HFFc6 (cell line): Measurements from ENCODE around the gene PLCXD1. TPM values are rescaled to one million over a fixed set of nuclear protein-coding genes. Genes with fewer than 3 reads are reported as not detected.

ENCODE experiments used
- DNase-seq: peaks from one replicate; pipeline ENCODE4 v3.0.0-alpha.2; 2018
- H3K27ac Mint-ChIP-seq: 2 replicates; pipeline ENCODE4 v1.8.0; 2020; ENCODE audit warnings: mild to moderate bottlenecking, mixed read lengths
- H3K27me3 Mint-ChIP-seq: 2 replicates; pipeline ENCODE4 v1.8.0; 2021; ENCODE audit warnings: mild to moderate bottlenecking, moderate library complexity, mixed read lengths; ENCODE audit not compliant: insufficient read depth
- H3K36me3 Mint-ChIP-seq: 2 replicates; pipeline ENCODE4 v1.8.0; 2021; ENCODE audit warnings: low read depth, mixed read lengths
- H3K4me1 Mint-ChIP-seq: 2 replicates; pipeline ENCODE4 v1.8.0; 2020; ENCODE audit warnings: low read depth, mixed read lengths
- H3K4me3 Mint-ChIP-seq: 2 replicates; pipeline ENCODE4 v1.8.0; 2020; ENCODE audit warnings: mild to moderate bottlenecking, moderate library complexity, mixed read lengths
- H3K9me3 Mint-ChIP-seq: 2 replicates; pipeline ENCODE4 v1.8.0; 2020; ENCODE audit warnings: mild to moderate bottlenecking, mixed read lengths
- total RNA-seq, 6 experiments: library from RNA; stranded (reverse); fragmentation: NEBNext Ultra II Directional; extraction: Animal tissue kit (Norgen Biotek cat#: 25700); gene quantifications; 2 replicates in 1 of 6; 3 replicates in 5 of 6; pipeline ENCODE4 v1.2.3, GENCODE V29; 2021
- TF ChIP-seq, protein P1 (sequence below): fragments of 200-600 bp; sonication (generic); IDR thresholded peaks from 2 replicates; pipeline ENCODE4 v1.5.0; 2021; ENCODE audit warnings: antibody characterized with exemption, mild to moderate bottlenecking

PLCXD1 gene
- total RNA-seq, 6 experiments from 2014 or later, result 23.4 to 30.6 (median 25.0) TPM

DNA sequence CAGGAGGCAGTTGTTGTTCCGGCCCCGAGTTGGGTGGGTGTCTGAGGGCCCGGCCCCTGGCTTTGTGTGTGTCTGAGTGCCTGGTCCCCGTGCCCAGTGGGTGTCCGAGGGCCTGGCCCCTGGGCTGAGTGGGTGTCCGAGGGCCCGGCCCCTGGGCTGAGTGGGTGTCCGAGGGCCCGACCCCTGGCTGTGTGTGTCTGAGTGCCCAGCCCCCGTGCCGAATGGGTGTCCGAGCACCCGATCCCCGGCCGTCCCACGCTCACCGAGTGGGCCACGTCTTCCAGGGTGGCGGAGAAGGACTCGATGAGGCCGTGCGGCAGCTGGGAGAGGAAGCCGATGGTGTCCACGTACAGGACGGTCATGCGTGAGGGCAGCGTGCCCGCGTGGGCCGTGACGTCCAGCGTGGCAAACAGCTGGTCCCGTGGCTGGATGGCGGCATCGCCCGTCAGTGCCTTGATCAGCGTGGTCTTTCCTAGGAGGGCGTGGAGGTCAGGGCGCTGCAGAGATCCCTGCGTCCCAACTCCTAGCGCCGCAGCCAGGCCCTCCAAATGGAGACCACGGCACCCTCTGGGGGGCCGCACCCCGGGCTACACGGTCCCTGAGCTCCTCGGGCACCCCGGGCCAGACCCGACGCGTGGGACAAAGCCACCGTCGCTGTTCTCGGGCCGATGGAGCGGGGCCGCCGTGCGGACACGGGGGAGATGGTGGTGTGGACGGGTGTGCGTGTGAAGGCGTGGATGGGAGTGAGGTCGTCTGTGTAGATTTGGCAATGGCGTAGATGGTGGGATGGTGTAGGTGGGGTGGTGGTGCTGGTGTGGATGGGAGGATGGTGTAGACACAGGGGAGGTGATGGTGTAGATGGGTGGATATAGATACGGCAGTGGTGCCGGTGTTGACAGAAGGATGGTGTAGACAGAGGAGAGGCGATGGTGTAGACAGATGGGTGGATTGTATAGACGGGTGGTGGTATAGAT lies 30.3 kb downstream of the PLCXD1 start:
- Mint-ChIP-seq H3K27ac (no peak overlapping the region), H3K27me3 (no peaks in the 10 kb centered on the region), H3K4me1 (no peaks in the 10 kb centered on the region), H3K9me3 (no peaks in the 10 kb centered on the region), H3K36me3 (peaks cover 20% of the 10 kb centered on the region), H3K4me3 (no peak overlapping the region)
- TF ChIP-seq, protein P1, sequence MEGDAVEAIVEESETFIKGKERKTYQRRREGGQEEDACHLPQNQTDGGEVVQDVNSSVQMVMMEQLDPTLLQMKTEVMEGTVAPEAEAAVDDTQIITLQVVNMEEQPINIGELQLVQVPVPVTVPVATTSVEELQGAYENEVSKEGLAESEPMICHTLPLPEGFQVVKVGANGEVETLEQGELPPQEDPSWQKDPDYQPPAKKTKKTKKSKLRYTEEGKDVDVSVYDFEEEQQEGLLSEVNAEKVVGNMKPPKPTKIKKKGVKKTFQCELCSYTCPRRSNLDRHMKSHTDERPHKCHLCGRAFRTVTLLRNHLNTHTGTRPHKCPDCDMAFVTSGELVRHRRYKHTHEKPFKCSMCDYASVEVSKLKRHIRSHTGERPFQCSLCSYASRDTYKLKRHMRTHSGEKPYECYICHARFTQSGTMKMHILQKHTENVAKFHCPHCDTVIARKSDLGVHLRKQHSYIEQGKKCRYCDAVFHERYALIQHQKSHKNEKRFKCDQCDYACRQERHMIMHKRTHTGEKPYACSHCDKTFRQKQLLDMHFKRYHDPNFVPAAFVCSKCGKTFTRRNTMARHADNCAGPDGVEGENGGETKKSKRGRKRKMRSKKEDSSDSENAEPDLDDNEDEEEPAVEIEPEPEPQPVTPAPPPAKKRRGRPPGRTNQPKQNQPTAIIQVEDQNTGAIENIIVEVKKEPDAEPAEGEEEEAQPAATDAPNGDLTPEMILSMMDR, result no peak
- DNase-seq, result no peak

DNA sequence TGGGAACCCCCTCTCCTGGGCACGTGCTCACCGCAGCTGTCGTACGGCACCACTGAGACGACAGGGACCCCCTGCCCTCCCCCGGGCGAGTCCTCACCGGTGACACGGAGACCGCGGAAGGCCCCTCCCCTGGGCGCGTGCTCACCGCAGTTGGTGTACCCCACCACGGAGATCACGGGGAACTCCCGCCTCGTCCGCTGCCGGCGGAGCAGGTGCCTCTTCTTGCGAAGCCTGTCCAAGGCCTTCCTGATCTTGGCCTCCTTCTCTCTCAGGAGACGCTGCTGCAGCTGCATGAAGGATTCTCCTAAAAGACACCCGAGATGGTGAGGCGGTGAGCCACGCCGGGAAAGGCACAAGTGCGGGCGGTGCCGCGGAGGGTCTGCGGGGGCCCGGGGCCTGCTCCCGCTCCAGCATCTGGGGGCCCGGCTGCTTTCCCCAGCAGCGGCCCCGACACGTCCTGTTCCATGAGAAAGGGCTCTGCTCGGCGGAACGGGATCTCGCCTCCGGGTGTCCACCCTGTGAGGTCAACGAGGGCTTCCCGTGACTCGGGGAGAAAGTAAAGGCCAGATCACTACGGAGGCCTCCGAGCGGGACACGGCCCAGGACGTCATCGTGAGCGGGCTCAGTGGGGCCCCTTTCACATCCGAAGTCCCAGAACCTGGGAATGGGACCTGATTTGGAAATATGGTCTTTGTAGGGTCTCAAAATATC lies 31.6 kb downstream of the PLCXD1 start:
- H3K4me3 Mint-ChIP-seq, result no peak overlapping the region
- peaks cover under 1% of the 10 kb centered on the region; the same call in 1 of the 2 replicates for H3K9me3 Mint-ChIP-seq
- DNase-seq, result no peak
- H3K27ac Mint-ChIP-seq, result no peak overlapping the region
- no peaks in the 10 kb centered on the region for H3K4me1 Mint-ChIP-seq
- peaks cover 20% of the 10 kb centered on the region for H3K36me3 Mint-ChIP-seq
- TF ChIP-seq, protein P1, result no peak
- H3K27me3 Mint-ChIP-seq, result no peaks in the 10 kb centered on the region

DNA sequence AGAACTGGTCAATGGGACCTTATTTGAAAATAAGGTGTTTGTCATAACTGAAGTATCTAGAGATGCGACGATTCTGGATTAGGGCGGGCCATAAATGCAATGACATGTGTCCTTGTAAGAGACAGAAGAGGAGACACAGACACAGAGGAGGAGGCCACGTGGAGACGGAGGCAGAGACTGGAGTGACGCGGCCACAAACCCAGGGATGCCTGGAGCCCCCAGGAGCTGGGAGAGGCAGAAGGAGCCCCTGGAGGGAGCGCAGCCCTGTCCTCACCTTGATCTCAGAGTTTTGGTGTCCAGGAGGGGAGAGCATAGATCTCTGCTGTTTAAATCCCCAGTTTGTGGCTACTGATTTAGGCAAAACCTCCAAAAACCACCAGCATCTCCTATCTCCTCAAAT lies 32.4 kb downstream of the PLCXD1 start:
- peaks cover 5% of the 10 kb centered on the region for H3K27me3 Mint-ChIP-seq
- no peaks in the 10 kb centered on the region for H3K4me1 Mint-ChIP-seq
- no peak for DNase-seq
- H3K9me3 Mint-ChIP-seq, result peaks cover 6% of the 10 kb centered on the region; the same call in 1 of the 2 replicates
- no peak overlapping the region for H3K4me3 Mint-ChIP-seq
- H3K36me3 Mint-ChIP-seq, result peaks cover 24% of the 10 kb centered on the region
- TF ChIP-seq, protein P1, result no peak
- H3K27ac Mint-ChIP-seq, result no peak overlapping the region

DNA sequence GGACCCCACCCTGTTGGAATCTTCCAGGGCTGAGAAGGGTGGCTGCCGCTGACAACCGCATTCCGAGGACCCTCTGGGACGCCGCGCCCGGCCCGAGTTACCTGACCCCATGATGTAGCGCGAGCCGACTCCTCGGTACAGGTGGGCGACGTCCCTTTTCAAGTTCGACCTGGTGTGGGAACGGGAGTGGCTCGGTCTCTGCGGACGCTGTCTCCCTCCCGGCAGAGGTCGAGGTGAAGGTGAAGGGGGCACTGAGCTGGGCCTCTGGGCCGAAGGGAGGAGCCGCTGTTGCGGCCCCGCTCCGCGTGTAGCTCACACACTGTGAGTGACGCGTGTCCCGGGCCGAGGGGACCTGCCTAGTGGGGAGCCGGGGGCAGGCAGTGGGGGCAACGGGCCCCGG lies 32.9 kb downstream of the PLCXD1 start:
- H3K4me3 Mint-ChIP-seq, result no peak overlapping the region
- H3K4me1 Mint-ChIP-seq, result no peaks in the 10 kb centered on the region
- no peak for DNase-seq
- TF ChIP-seq, protein P1, result no peak
- peaks cover 6% of the 10 kb centered on the region; the same call in 1 of the 2 replicates for H3K9me3 Mint-ChIP-seq
- H3K27me3 Mint-ChIP-seq, result peaks cover 5% of the 10 kb centered on the region
- peaks cover 24% of the 10 kb centered on the region for H3K36me3 Mint-ChIP-seq
- H3K27ac Mint-ChIP-seq, result no peak overlapping the region

DNA sequence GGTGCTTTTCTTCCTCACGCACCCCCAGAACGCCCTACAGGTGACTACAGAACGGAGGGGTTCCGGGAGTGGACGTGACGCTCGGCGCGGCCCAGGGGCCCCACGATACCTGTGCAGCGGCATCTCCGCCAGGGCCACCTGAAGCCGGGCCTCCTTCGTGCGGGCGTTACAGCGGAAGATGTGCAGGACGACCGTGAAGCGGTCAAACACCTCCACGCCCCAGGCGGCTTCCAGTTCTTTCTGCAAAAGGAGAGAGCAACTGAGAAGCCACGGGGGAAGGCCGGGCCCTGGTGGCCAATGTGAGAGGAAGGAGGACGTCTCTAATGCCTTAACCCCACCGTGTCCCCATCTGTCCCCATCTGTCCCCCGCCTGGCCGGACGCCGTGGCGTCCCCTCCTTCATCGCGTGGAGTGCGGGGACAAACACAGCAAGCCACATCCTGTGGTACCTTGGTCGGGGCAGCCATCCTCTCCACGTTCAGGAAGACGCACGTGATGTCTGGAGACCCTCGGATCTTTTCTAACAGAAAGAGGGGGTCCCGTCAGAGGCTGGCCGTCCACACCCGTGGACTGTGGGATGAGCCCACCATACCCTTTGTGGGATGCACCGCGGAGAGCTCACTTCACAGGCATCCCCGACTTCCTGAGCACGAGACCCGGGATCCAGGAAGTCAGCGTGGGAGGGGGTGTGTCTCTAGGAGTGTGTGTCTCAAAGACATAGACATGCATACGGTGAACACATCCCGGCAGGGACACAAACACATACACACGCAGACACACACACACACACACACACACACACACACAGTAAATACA lies 33.8 kb downstream of the PLCXD1 start:
- no peak for DNase-seq
- peaks cover 20% of the 10 kb centered on the region for H3K36me3 Mint-ChIP-seq
- H3K9me3 Mint-ChIP-seq, result peaks cover 6% of the 10 kb centered on the region; the same call in 1 of the 2 replicates
- TF ChIP-seq, protein P1, result no peak
- no peak overlapping the region for H3K27ac Mint-ChIP-seq
- no peak overlapping the region for H3K4me3 Mint-ChIP-seq
- no peaks in the 10 kb centered on the region for H3K4me1 Mint-ChIP-seq
- peaks cover 5% of the 10 kb centered on the region for H3K27me3 Mint-ChIP-seq
